ENCODE results near the gene TMEM44.
A peak's percentile ranks its signal among the peaks of the same experiment; 100 is the strongest.

- TF ChIP-seq TCF4 (CRISPR knock-in tag; IDR thresholded peaks at IDR 0.05; ENCODE audit: borderline replicate concordance) (peak; percentile 65; the same call in 1 of the 2 replicates), OSR1 (CRISPR knock-in tag; IDR thresholded peaks at IDR 0.05) (no peak), ZNF8 (CRISPR knock-in tag; IDR thresholded peaks at IDR 0.05) (no peak), ARNTL (CRISPR knock-in tag; IDR thresholded peaks at IDR 0.05; ENCODE audit: borderline replicate concordance, low read depth) (no peak), CREB5 (CRISPR knock-in tag; IDR thresholded peaks at IDR 0.05; ENCODE audit: low read depth) (peak; percentile 80), PATZ1 (CRISPR knock-in tag; IDR thresholded peaks at IDR 0.05; ENCODE audit: borderline replicate concordance) (peak; percentile 51; the same call in 1 of the 2 replicates), ZFP3 (CRISPR knock-in tag; IDR thresholded peaks at IDR 0.05) (no peak), ISL1 (CRISPR knock-in tag; IDR thresholded peaks at IDR 0.05) (peak; percentile 82), BACH2 (CRISPR knock-in tag; IDR thresholded peaks at IDR 0.05; ENCODE audit: borderline replicate concordance) (no peak), ESRRG (CRISPR knock-in tag; IDR thresholded peaks at IDR 0.05) (no peak), TOX (CRISPR knock-in tag; IDR thresholded peaks at IDR 0.05; ENCODE audit: borderline replicate concordance) (peak; percentile 25; the same call in 1 of the 2 replicates), RARB (CRISPR knock-in tag; IDR thresholded peaks at IDR 0.05) (no peak), ZFP30 (CRISPR knock-in tag; IDR thresholded peaks at IDR 0.05) (no peak), TSHZ2 (CRISPR knock-in tag; IDR thresholded peaks at IDR 0.05) (no peak; the same call in 1 of the 2 replicates)
Observed at GRCh38 chr3:194592798-194593752, 40.1 kb downstream of the TMEM44 start.

All from SK-N-SH treated with all-trans-retinoic acid at 6 μM for 48 hours (cell line).